Heart left ventricle (tissue), 13 donors: ENCODE results near the gene HLA-DMB.

ENCODE experiments used
- POLR2A ChIP-seq, 2 donors: fragments of 450-650 bp; IDR thresholded peaks; one replicate each; pipeline ENCODE4 v1.6.1; 2017; ENCODE audit warnings: antibody characterized with exemption in 2 of 2, mild to moderate bottlenecking in 2 of 2, moderate library complexity in 2 of 2
- TF ChIP-seq, protein P1 (sequence below), 12 donors: fragments of 200-600 bp; sonication (generic) in 4 of 12; IDR thresholded peaks; one replicate each; pipeline versions ENCODE4 v1.5.0 to v1.8.0; 2018 to 2022; ENCODE audit warnings: antibody characterized with exemption in 12 of 12, mild to moderate bottlenecking in 5 of 12
- donor health status: ischemic (EF 13 %, LVEDD 7.1; RV severe dilation, severe dysfunction).
- donor health status: DM: no; HTN: yes; CAD: no.
- donor health status: DM: no; HTN: no; CAD: no.
- donor health status: ischemic (EF 25% LVEDD 6.9; RV normal size, moderate dysfunction).
- donor health status: ischemic (EF 25% LVEDD 5.7; RV mildly dilated, moderate dysfunction).
- donor health status: ischemic (EF 35%, LVEDD 5.7; RV mildly dilated, moderate dysfunction).
- donor health status: nonischemic (EF 11% LVEDD 7.7; RV severe dilation, severe dysfunction).
- donor health status: DM: yes; HTN: yes; CAD: no.
- donor health status: PGD.
- donor health status: ischemic (EF 29% LVEDD 5.4; RV normal size, mild dysfunction).
- donor health status: nonischemic (EF 23%, LVEDD 6.1; RV moderate dilation, normal function).

DNA sequence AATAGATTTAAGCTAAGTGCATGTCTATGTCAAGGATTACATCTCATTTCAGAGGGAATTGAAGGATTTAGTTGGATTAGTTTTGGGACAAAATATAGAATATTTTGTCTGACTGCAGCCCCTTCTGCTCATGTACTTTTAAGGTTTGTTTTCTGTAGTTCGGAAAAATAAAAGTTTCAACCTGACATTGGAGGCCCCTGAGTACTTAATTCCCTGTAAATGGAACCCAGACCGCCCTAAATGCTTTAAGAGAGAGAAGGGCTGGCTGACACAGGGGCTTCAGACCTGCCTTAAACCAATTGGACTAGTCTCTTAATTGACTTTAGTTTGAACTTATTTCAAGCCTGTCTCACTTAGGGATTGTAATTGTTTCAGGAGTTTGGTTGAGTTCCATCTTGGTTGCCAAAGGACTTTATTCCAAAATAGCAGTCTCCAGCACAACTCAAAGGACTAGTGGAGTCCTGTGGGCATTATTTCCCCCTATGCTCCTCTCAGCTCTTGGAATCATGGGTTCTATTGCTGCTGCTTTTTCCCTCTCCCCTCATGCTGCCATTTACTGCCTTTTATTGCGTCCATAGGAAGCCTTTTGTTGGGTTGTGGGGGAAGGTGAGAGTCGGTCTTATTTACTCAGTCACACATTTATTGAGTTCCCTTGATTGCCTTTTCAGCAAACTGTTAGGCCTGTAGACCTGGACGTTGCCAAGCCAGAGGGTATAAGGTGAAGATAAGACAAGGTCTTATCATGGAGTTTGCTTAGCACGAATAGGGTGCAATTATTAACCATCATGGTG is 42.1 kb upstream of the HLA-DMB start:
- TF ChIP-seq, protein P1, sequence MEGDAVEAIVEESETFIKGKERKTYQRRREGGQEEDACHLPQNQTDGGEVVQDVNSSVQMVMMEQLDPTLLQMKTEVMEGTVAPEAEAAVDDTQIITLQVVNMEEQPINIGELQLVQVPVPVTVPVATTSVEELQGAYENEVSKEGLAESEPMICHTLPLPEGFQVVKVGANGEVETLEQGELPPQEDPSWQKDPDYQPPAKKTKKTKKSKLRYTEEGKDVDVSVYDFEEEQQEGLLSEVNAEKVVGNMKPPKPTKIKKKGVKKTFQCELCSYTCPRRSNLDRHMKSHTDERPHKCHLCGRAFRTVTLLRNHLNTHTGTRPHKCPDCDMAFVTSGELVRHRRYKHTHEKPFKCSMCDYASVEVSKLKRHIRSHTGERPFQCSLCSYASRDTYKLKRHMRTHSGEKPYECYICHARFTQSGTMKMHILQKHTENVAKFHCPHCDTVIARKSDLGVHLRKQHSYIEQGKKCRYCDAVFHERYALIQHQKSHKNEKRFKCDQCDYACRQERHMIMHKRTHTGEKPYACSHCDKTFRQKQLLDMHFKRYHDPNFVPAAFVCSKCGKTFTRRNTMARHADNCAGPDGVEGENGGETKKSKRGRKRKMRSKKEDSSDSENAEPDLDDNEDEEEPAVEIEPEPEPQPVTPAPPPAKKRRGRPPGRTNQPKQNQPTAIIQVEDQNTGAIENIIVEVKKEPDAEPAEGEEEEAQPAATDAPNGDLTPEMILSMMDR (IDR thresholded peaks at IDR 0.05) = no peak
- TF ChIP-seq POLR2A (IDR thresholded peaks at IDR 0.05) = no peak
